NCI-H446 (cell line): Measurements from ENCODE around the gene PPFIBP2.
A peak's percentile ranks its signal among the peaks of the same experiment; 100 is the strongest.

Experiments
- DNase-seq, 2 experiments: peaks; one replicate each; lab custom pipeline; 2025; lab: John Stamatoyannopoulos, UW

Gene PPFIBP2

GRCh38 chr11:7513234-7514098 lies at the start of gene PPFIBP2:
PPFIBP2 (plus strand) TSS chr11:7513999; CDS start chr11:7549476, 35,477 bp downstream.
- peak; percentile 42 to 77 for DNase-seq

GRCh38 chr11:7467652-7468051 lies 46.1 kb upstream of the PPFIBP2 start:
- no peak for DNase-seq

- DNase-seq = no peak
Observed at GRCh38 chr11:7469351-7469865, 44.4 kb upstream of the PPFIBP2 start.

GRCh38 chr11:7471071-7471470 lies 42.7 kb upstream of the PPFIBP2 start:
- DNase-seq = no peak

DNA sequence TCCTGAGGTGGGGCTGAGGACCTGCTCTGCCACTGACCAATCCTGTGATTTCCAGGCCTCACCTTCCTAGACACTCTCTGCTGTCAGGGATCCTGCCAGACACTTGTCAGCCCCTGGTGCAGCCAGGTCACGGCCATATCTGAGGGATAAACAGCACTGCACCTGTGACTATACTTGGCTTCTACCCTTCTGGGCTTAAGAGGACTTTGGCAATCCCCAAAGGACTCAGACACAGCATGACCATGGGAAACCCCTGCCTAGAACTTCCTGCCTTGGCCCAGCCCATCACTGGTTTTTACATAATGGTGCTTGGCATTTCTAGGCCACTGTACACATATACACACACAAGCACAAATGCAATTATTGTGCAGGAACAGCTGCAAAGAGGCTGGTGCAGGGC lies 40.1 kb upstream of the PPFIBP2 start:
- no peak for DNase-seq

- no peak for DNase-seq
Observed at GRCh38 chr11:7480113-7480512, 33.7 kb upstream of the PPFIBP2 start.

DNA sequence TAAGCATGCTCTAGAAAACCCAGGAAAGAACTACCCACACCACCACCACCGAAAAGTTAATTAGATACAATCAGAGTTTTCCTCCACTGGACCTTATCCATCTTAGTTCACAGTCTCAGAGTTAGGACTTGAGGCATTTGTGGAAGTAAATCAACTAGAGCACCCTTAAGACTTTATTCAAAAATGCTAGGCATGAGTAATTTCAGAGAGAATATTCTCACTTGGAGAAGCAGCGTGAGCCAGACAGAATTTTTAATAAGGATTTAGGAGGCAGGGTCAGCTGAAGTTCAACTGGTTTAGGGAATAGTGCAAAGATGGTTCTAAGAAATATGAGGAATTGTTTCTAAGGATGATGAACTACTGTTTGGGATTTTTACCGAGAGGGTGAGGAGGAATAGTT lies 29.7 kb upstream of the PPFIBP2 start:
- DNase-seq = no peak

GRCh38 chr11:7484645-7485044 lies 29.2 kb upstream of the PPFIBP2 start:
- DNase-seq = no peak

- no peak for DNase-seq
Observed at GRCh38 chr11:7485186-7486097, 28.4 kb upstream of the PPFIBP2 start, which contains the start of gene OLFML1. OLFML1 (plus strand) TSS chr11:7485506; CDS start chr11:7485876, 370 bp downstream.

GRCh38 chr11:7486098-7486780 lies 27.6 kb upstream of the PPFIBP2 start:
- no peak for DNase-seq

- no peak for DNase-seq
Observed at GRCh38 chr11:7486781-7487140, 27.0 kb upstream of the PPFIBP2 start.

DNA sequence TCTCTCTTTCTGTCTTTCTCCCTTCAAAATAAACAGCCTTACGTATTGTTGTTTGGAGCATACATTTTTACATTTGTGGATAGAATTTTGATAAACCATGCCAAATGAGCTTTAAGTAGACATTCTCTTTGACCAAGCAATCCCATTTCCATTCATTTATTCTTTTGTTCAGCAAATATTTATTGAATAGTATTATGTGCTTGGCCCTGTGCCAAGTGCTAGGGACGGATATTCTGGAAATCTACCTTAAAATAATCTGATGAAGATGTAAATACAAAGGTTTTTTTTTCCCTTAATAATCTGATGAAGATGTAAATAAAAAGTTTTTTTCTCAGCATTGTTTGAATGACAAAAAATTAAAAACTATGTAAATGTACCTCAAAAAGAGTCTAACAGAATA lies 26.4 kb upstream of the PPFIBP2 start:
- DNase-seq = no peak

- DNase-seq = no peak
Observed at GRCh38 chr11:7488681-7489080, 25.1 kb upstream of the PPFIBP2 start.

DNA sequence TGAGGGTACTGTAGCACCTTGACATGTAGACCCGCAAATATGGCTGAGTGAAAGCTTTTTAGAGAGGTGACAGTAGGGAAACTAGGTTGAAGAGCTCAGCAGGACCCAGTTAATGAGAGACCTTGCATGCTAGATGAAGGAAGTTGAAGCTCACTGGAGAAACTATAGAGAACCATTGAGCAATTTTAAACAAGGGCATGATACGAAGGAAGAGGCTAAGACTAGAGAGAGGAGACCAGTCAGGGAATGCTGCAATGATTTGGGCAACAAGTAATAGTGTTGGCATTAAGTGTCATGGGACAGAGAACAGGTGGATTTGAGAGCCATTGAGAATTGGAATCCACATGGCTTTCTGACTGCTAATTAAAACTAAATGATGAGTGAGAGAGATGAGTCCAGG lies 24.4 kb upstream of the PPFIBP2 start:
- DNase-seq = no peak

DNA sequence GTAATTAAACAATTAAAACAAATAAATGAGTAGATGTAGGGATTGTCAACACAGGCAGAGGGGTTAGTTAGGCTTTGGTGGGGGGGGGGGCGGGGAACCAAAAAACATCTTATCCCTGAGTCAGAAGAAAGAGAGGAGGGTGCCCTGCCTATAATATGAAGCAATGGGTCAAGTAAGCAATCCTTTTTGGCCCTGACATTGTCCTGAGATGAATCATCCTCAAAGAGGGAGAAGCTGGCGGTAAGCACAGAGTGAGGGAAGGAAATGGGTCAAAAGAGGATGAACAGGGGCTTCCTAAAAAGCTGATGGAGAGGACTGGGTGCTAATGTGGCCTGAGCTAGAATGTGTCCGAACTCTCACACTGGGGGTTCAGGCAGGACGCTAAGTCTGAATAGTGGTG lies 23.7 kb upstream of the PPFIBP2 start:
- no peak for DNase-seq

DNA sequence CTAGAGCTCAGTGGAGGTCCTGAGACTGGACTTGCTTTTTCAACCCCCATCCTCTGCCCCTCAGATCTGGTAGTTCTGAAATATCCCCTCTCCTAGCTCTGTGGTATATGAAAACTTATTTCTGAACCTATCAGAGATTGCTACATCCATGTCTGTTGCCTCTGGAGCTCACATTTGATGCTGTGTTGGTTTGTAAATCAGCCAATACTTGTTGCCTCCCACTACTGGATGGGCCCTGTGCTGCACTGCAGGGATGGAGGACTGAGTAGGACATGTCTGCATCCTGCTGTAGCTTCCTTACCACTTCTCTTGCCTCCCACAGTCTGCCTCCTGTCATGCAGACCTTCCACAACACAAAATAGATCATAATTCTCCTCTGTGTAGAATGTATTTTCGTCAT lies 23.3 kb upstream of the PPFIBP2 start:
- DNase-seq = no peak

GRCh38 chr11:7492253-7492652 lies 21.5 kb upstream of the PPFIBP2 start:
- no peak for DNase-seq

GRCh38 chr11:7493670-7494069 lies 20.1 kb upstream of the PPFIBP2 start:
- DNase-seq = peak in 1 of 2 experiments; percentile 16

DNA sequence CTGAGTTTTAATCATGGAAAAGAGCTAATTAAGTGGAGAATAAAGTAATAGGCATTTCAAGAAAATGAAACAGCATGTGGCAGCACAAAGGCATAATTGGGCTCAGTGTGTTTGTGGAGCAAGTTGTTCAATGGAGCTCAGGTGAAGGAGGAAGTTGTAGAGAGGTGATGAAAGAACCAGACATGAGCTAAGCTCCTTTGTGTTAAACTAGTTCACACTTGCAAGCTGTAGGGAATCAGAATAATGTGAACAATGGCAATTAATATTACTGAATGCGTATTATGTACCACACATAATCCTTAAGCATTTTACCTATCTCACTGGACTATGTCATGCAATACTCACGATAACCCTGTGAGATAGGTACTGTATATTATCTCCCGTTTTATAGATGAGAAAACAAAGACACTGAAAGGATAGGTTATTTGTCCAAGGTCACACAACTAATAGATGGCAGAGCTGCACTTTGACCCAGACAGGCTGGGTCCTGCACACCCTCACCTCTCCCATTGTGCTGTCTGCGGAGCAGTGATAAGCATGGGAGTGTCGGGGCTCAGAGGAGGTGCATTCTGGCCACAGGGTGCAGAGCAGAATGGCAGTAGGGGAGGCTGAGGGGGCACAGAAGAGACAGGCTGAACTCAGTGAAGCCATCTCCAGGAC lies 19.6 kb upstream of the PPFIBP2 start:
- DNase-seq = no peak

- no peak for DNase-seq
Observed at GRCh38 chr11:7495882-7496551, 17.8 kb upstream of the PPFIBP2 start.

DNA sequence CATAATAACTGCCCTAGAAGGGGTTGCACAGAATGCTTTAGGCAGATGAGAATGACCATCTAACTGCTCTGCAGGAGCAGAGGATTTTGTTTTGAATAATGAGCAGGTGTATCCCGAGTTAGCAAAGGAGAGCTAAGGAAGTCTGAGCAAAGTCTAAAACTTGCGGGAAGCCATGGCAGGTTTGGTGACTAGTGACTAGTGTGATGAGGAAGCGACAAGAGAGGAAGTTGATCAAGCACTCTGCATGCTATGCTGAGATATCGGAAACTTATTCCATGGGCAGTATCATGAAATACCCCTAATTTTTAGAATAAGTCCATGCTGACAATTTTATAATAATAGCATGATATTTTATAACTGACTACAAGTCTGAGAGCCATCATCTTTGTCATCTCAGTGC lies 15.6 kb upstream of the PPFIBP2 start:
- no peak for DNase-seq
